DMS 273 (cell line): ENCODE measurements around the gene LAG3.

Experiments
- DNase-seq: peaks from one replicate; lab custom pipeline; 2025; ENCODE audit not compliant: unreplicated experiment; lab: John Stamatoyannopoulos, UW

LAG3 gene

GRCh38 chr12:6821591-6822425 lies 49.5 kb downstream of the LAG3 start, which contains the start of gene GPR162:
TSS of gene GPR162 (plus strand) at chr12:6821821. CDS start at chr12:6823899, 2,078 bp downstream.
- DNase-seq = peak; percentile 71

DNA sequence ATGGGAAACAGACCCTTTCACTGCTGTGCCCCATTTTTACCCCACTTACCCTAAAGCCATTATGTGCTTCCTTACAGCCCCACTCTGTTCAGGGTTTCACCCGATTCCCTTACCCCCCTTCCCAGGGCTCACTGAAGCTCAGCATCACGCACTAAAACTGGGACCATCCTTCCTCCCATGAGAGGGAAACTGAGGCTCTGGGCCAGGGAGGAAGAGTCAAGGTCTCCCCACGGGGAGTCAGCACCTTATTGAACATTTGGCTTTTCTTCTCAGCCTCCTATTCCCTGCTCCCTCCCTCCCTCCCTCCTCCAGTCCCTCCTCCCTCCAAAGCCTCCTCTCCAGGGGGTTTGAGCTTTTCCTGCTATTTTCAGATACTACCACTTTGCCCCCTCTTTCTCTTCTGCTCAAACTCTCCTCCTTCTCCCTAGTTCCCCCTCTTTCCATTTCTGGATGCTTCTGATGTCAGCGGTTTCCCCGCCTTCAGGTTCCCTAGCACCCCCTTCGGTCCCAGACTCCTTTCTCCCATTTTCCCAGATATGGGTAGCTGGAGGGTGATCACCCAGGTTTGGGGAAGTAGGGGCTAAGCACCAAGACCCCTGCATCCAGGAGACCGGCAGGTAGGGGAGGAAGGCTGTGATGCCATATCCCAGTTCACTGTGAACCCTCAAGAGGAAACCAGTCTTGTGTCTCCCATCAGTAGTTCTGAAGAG lies 50.3 kb downstream of the LAG3 start:
- no peak for DNase-seq

GRCh38 chr12:6823182-6824084 lies 51.1 kb downstream of the LAG3 start:
- DNase-seq = no peak

DNA sequence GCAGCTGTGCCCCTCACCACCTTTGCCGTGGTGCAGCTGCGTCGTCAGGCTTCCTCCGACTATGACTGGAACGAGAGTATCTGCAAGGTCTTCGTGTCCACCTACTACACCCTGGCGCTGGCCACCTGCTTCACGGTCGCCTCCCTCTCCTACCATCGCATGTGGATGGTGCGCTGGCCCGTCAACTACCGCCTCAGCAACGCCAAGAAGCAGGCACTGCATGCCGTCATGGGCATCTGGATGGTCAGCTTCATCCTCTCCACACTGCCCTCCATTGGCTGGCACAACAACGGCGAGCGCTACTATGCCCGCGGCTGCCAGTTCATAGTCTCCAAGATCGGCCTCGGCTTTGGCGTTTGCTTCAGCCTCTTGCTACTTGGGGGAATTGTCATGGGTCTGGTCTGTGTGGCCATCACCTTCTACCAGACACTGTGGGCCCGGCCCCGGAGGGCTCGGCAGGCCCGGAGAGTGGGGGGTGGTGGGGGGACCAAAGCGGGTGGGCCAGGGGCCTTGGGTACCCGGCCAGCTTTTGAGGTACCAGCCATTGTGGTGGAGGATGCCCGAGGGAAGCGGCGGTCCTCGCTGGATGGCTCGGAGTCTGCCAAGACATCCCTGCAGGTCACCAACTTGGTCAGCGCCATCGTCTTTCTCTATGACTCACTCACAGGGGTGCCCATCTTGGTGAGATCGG lies 51.9 kb downstream of the LAG3 start:
- DNase-seq = no peak

DNA sequence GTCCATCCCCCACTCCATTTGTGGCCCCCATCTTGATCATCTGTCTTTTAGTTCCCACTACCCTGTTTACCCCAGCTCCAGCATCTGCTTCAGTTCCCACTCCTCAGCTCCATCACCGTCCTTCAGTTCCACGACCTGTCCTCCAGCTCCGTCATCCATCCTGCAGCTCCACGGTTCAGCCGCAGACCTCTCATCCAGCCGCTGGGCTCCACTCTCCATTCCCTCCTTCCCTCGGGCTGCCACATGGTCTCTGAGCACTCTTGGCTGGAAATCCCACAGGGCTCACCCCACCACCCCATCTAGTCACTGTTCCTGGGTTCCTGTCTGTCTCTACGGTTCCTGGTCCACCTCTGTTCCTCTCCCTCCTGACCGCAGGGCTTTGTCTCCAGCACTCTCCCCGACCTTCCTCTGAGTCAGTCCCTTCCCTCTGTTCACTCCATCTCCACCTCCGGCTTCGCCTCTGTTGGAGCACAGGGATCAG lies 52.6 kb downstream of the LAG3 start:
- DNase-seq = peak; percentile 50

- peak; percentile 87 for DNase-seq
These were observed 53.2 kb downstream of the LAG3 start for GRCh38 chr12:6825398-6826124.

DNA sequence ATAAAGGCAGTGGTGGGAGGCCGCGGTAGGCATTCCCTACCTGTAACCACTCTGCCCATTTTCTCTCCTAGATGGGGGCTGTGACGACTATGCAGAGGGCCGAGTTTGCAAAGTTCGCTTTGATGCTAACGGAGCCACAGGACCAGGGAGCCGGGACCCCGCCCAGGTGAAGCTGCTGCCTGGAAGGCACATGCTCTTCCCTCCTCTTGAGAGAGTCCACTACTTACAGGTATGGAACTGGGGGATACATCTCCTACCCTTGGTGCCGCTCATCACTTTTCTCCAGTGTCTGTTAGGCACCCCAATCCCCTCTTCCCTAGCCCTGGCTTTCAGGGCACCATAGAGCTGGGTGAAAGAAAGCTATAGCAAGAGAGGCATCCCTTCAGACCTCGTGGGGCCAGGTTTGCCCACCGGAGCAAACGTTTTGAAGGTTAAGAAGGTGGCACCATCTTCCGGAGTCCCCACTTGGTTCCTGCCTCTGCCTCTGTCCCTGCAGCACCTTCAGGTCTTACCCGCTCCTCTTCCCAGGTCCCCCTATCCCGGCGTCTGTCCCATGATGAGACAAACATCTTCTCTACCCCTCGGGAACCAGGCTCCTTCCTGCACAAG lies 53.9 kb downstream of the LAG3 start:
- no peak for DNase-seq

DNA sequence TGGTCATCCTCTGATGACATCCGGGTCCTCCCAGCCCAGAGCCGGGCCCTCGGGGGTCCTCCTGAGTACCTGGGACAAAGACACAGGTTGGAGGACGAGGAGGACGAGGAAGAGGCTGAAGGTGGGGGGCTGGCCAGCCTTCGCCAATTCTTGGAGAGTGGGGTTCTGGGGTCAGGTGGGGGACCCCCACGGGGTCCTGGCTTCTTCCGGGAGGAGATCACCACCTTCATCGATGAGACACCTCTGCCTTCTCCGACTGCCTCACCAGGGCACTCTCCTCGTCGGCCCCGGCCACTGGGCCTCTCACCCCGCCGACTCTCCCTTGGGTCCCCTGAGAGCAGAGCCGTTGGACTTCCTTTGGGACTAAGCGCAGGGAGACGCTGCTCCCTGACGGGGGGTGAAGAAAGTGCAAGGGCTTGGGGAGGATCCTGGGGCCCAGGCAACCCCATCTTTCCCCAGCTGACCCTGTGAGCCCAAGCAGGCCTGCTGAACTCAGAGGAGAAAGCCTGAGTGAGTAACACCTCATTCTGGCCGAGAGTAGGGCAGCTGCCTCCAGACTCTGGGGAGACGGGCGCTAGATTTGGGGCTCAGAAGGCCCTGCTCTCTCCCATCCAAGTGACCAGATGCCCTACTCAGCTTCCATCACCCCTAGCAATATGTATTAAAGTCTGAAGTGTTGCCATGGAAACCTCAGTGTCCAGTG lies 54.6 kb downstream of the LAG3 start:
- no peak for DNase-seq

- peak; percentile 88 for DNase-seq
These were observed 55.2 kb downstream of the LAG3 start for GRCh38 chr12:6827437-6827911.
